Measurements from ENCODE around the gene LZIC. TPM values are rescaled to one million over a fixed set of nuclear protein-coding genes. Genes with fewer than 3 reads are reported as not detected.

Gene LZIC
- total and polyA plus RNA-seq, 2 of the 13 experiments (the other 11 are each of a cell fraction or from before 2014, with no cell fraction given), result 25.2 to 71.8 TPM

DNA sequence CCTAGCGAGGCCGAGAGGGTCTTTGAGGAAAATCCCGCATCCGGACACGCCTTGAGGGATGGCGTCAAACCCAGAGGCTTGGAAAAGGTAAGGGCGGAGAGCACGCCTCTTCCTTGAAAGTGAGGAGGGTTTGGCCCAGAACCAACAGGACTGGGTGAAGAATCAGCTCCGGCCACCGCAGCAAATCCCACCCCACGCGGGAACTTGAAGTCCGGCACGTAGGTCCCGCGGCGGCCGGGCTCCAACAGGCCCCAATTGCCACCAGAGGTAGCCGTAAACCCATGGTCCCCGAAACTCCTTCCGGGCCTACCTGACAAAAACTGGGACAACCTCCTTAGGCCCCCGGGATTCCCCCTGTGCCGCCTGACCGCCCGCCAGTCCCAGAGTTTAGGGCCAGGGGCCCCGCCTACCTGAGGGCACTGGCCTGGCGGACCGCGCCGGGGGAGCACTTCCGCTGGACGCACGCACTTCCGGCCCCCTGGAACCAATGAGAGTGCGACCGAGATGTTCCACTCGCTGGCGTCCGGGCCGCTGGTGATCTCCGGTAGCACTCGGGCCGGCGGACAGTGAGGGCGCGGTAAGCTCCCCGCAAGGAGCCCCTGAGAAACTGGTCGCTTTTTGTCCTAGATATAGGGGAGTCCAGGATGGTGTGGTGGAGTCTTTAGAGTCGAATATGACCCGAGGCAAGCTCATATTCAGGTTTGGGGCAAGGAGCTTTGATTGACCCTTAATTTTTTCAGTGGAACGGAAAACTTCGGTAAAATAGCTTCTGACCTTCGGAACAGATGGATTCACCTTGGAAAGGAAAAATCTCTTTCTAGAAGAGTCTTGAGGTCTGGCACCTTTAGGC lies at the start of gene LZIC, which contains the start of gene NMNAT1 (continued):
- no peak for TF ChIP-seq ATF7 (IDR thresholded peaks at IDR 0.05)
- peak; percentile 34; the same call in 1 of the 2 replicates for TF ChIP-seq ATF7 (CRISPR knock-in tag; IDR thresholded peaks at IDR 0.05)
- TF ChIP-seq, protein P1, sequence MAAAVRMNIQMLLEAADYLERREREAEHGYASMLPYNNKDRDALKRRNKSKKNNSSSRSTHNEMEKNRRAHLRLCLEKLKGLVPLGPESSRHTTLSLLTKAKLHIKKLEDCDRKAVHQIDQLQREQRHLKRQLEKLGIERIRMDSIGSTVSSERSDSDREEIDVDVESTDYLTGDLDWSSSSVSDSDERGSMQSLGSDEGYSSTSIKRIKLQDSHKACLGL (CRISPR knock-in tag; IDR thresholded peaks at IDR 0.05), result peak; percentile 83
- TF ChIP-seq ZBTB7B (CRISPR knock-in tag; IDR thresholded peaks at IDR 0.05), result peak; percentile 86
- TF ChIP-seq KLF12 (CRISPR knock-in tag; IDR thresholded peaks at IDR 0.05; ENCODE audit: borderline replicate concordance), result peak; percentile 96
- TF ChIP-seq NCOR1 (IDR thresholded peaks at IDR 0.05; ENCODE audit: borderline replicate concordance, low read length), result no peak; the same call in 1 of the 2 replicates
- peak in 1 of 2 experiments; percentile 98; a peak in 2 of 4 replicates for TF ChIP-seq KLF16 (CRISPR knock-in tag; IDR thresholded peaks at IDR 0.05)
- TF ChIP-seq EEA1 (CRISPR knock-in tag; IDR thresholded peaks at IDR 0.05; ENCODE audit: borderline replicate concordance), result peak; percentile 83; the same call in 1 of the 2 replicates
- TF ChIP-seq NPAS2 (CRISPR knock-in tag; IDR thresholded peaks at IDR 0.05; ENCODE audit: borderline replicate concordance), result no peak
- TF ChIP-seq, protein P2, sequence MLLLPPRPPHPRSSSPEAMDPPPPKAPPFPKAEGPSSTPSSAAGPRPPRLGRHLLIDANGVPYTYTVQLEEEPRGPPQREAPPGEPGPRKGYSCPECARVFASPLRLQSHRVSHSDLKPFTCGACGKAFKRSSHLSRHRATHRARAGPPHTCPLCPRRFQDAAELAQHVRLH (CRISPR knock-in tag; IDR thresholded peaks at IDR 0.05; ENCODE audit: borderline replicate concordance, low read depth), result peak; percentile 93
- peak; percentile 84 for TF ChIP-seq ZMYM4 (CRISPR knock-in tag; IDR thresholded peaks at IDR 0.05)
- TF ChIP-seq ZNF10 (CRISPR knock-in tag; IDR thresholded peaks at IDR 0.05; ENCODE audit: borderline replicate concordance, low read depth), result no peak
- TF ChIP-seq ZNF75D (CRISPR knock-in tag; IDR thresholded peaks at IDR 0.05; ENCODE audit: borderline replicate concordance), result no peak; the same call in 1 of the 2 replicates
- peak; percentile 99 for TF ChIP-seq GATAD1 (CRISPR knock-in tag; IDR thresholded peaks at IDR 0.05)
- no peak for TF ChIP-seq ZIK1 (CRISPR knock-in tag; IDR thresholded peaks at IDR 0.05; ENCODE audit: borderline replicate concordance, low read depth)
- 0 out of 2 replicates have a peak, but pooled peaks have one; percentile 67 for TF ChIP-seq ZNF607 (CRISPR knock-in tag; IDR thresholded peaks at IDR 0.05; ENCODE audit: borderline replicate concordance)
- no peak for TF ChIP-seq ZNF3 (CRISPR knock-in tag; IDR thresholded peaks at IDR 0.05)
- TF ChIP-seq SCMH1 (CRISPR knock-in tag; IDR thresholded peaks at IDR 0.05; ENCODE audit: borderline replicate concordance), result no peak
- TF ChIP-seq ERF (CRISPR knock-in tag; IDR thresholded peaks at IDR 0.05), result peak; percentile 58; the same call in 1 of the 2 replicates
- peak; percentile 87 for TF ChIP-seq ZNF878 (CRISPR knock-in tag; IDR thresholded peaks at IDR 0.05)
- TF ChIP-seq, protein P3, sequence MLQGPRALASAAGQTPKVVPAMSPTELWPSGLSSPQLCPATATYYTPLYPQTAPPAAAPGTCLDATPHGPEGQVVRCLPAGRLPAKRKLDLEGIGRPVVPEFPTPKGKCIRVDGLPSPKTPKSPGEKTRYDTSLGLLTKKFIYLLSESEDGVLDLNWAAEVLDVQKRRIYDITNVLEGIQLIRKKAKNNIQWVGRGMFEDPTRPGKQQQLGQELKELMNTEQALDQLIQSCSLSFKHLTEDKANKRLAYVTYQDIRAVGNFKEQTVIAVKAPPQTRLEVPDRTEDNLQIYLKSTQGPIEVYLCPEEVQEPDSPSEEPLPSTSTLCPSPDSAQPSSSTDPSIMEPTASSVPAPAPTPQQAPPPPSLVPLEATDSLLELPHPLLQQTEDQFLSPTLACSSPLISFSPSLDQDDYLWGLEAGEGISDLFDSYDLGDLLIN (CRISPR knock-in tag; IDR thresholded peaks at IDR 0.05; ENCODE audit: borderline replicate concordance), result no peak; the same call in 1 of the 2 replicates
- TF ChIP-seq, protein P4, sequence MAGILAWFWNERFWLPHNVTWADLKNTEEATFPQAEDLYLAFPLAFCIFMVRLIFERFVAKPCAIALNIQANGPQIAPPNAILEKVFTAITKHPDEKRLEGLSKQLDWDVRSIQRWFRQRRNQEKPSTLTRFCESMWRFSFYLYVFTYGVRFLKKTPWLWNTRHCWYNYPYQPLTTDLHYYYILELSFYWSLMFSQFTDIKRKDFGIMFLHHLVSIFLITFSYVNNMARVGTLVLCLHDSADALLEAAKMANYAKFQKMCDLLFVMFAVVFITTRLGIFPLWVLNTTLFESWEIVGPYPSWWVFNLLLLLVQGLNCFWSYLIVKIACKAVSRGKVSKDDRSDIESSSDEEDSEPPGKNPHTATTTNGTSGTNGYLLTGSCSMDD (CRISPR knock-in tag; IDR thresholded peaks at IDR 0.05), result no peak
- no peak; the same call in 1 of the 2 replicates for TF ChIP-seq NR2F2 (IDR thresholded peaks at IDR 0.05; ENCODE audit: borderline replicate concordance, low read depth)
- TF ChIP-seq MED1 (CRISPR knock-in tag; IDR thresholded peaks at IDR 0.05), result peak; percentile 86
- TF ChIP-seq KMT2B (CRISPR knock-in tag; IDR thresholded peaks at IDR 0.05), result peak; percentile 95
- peak; percentile 95 for TF ChIP-seq ZNF501 (CRISPR knock-in tag; IDR thresholded peaks at IDR 0.05)
